ENCODE results near the gene ODR4.
"Not testable (repeated sequence)": the region's sequence is repeated elsewhere in the genome, so short reads cannot be mapped to it uniquely, and the experiment has no call there.

DNA sequence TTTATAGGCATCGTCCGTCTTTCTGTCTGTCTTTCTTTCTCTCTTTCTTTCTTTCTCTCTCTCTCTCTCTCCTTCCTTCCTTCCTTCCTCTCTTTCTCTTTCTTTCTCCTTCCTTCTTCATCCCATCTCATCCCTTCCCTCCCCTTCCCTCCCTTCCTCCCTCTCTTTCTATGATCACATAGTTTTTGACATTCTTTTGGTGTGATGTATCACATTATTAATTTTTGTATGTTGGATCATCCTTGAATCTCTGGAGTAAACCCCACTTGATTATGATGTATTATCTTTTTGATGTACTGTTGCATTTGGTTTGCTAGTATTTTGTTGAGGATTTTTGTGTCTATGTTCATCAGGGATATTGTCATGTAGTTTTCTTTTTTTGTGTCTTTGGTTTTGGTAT, 25.8 kb downstream of the ODR4 start:
- TF ChIP-seq, protein P1, sequence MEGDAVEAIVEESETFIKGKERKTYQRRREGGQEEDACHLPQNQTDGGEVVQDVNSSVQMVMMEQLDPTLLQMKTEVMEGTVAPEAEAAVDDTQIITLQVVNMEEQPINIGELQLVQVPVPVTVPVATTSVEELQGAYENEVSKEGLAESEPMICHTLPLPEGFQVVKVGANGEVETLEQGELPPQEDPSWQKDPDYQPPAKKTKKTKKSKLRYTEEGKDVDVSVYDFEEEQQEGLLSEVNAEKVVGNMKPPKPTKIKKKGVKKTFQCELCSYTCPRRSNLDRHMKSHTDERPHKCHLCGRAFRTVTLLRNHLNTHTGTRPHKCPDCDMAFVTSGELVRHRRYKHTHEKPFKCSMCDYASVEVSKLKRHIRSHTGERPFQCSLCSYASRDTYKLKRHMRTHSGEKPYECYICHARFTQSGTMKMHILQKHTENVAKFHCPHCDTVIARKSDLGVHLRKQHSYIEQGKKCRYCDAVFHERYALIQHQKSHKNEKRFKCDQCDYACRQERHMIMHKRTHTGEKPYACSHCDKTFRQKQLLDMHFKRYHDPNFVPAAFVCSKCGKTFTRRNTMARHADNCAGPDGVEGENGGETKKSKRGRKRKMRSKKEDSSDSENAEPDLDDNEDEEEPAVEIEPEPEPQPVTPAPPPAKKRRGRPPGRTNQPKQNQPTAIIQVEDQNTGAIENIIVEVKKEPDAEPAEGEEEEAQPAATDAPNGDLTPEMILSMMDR (IDR thresholded peaks at IDR 0.05; ENCODE audit: low read length) = not testable (repeated sequence)
- TF ChIP-seq EZH2 (IDR thresholded peaks at IDR 0.05; ENCODE audit: borderline replicate concordance, low read length) = not testable (repeated sequence)

Measured in OCI-LY1 (cell line).